GM12878 (cell line): ENCODE results near the gene RETREG1.

Experiments used
- EZH2 ChIP-seq: IDR thresholded peaks from 2 replicates; pipeline ENCODE4 v1.6.1; 2012; ENCODE audit warnings: low read depth, mild to moderate bottlenecking, control low read depth, inconsistent platforms, low read length, borderline replicate concordance; ENCODE audit not compliant: control insufficient read depth
- NFXL1 ChIP-seq: fragments of 450-650 bp; IDR thresholded peaks from 2 replicates; pipeline ENCODE4 v1.6.1; 2017; ENCODE audit warnings: antibody characterized with exemption, mild to moderate bottlenecking, borderline replicate concordance
- RCOR1 ChIP-seq: conservative IDR thresholded peaks from 2 replicates; pipeline ENCODE4 v1.6.1; 2012; ENCODE audit warnings: low read depth, low read length, improper control_type of control experiment
- SRF ChIP-seq, 2 experiments: IDR thresholded peaks; 2 replicates each; pipeline ENCODE4 v1.6.1; 2011; ENCODE audit warnings: low read depth in 2 of 2, low read length in 2 of 2, mild to moderate bottlenecking in 1 of 2, moderate library complexity in 1 of 2
- TF ChIP-seq, protein P1 (sequence below): fragments of 450-650 bp; IDR thresholded peaks from 2 replicates; pipeline ENCODE4 v1.6.1; 2017; ENCODE audit warnings: mild to moderate bottlenecking
- TF ChIP-seq, protein P2 (sequence below), 3 experiments: IDR thresholded peaks in 2 of 3; conservative IDR thresholded peaks in 1 of 3; 2 replicates each; pipeline ENCODE4 v1.5.1; 2011; ENCODE audit warnings: low read depth in 3 of 3, low read length in 3 of 3, mild to moderate bottlenecking in 3 of 3, control low read depth in 2 of 3, moderate library complexity in 2 of 3, inconsistent platforms in 1 of 3, mixed read lengths in 1 of 3; ENCODE audit not compliant: control insufficient read depth in 2 of 3, insufficient read depth in 1 of 3; ENCODE audit errors: extremely low read depth in 1 of 3
- TF ChIP-seq, protein P3 (sequence below): IDR thresholded peaks from 2 replicates; pipeline ENCODE4 v1.6.1; 2011; ENCODE audit warnings: mild to moderate bottlenecking, low read depth, low read length, moderate library complexity; ENCODE audit not compliant: insufficient replicate concordance
- TF ChIP-seq, protein P4 (sequence below): IDR thresholded peaks from 2 replicates; pipeline ENCODE4 v1.6.1; 2012; ENCODE audit warnings: low read depth, low read length, improper control_type of control experiment

DNA sequence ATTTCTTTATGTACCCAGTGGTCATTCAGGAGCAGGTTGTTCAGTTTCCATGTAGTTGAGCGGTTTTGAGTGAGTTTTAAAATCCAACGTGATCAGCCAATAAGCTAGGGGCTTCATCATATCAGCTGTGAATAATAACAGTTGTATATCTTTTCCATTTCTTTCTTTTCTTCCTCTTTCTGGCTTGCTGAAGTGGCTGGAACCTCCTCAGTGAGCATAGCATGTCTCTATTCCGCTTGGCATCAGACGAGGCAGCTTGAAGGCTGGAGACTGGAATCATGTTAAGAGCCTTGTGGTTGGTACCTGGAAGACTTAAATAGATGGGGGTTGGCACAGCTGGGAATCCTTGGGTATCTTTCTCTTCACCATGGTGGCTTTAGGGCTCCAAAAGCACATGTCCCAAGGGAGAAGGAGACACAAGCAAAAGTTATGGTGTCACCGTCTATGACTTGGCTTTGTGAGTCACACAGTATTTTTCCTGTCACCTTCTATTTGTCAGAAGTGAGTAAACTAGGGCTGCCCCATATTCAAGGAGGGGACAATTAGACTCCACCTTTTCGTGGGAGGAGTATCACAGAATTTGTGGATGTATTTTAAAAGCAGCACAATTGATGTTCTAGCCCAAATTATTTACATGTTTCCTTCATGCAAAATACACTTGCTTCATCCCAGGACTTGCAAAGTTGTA lies 38.0 kb upstream of the RETREG1 start:
- TF ChIP-seq EZH2 (no peak), RCOR1 (no peak), NFXL1 (no peak), SRF (IDR thresholded peaks at IDR 0.05; ENCODE audit: low read depth in 2 of 2, low read length in 2 of 2) (no peak)
- TF ChIP-seq, protein P1, sequence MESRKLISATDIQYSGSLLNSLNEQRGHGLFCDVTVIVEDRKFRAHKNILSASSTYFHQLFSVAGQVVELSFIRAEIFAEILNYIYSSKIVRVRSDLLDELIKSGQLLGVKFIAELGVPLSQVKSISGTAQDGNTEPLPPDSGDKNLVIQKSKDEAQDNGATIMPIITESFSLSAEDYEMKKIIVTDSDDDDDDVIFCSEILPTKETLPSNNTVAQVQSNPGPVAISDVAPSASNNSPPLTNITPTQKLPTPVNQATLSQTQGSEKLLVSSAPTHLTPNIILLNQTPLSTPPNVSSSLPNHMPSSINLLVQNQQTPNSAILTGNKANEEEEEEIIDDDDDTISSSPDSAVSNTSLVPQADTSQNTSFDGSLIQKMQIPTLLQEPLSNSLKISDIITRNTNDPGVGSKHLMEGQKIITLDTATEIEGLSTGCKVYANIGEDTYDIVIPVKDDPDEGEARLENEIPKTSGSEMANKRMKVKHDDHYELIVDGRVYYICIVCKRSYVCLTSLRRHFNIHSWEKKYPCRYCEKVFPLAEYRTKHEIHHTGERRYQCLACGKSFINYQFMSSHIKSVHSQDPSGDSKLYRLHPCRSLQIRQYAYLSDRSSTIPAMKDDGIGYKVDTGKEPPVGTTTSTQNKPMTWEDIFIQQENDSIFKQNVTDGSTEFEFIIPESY: no peak
- TF ChIP-seq, protein P2, sequence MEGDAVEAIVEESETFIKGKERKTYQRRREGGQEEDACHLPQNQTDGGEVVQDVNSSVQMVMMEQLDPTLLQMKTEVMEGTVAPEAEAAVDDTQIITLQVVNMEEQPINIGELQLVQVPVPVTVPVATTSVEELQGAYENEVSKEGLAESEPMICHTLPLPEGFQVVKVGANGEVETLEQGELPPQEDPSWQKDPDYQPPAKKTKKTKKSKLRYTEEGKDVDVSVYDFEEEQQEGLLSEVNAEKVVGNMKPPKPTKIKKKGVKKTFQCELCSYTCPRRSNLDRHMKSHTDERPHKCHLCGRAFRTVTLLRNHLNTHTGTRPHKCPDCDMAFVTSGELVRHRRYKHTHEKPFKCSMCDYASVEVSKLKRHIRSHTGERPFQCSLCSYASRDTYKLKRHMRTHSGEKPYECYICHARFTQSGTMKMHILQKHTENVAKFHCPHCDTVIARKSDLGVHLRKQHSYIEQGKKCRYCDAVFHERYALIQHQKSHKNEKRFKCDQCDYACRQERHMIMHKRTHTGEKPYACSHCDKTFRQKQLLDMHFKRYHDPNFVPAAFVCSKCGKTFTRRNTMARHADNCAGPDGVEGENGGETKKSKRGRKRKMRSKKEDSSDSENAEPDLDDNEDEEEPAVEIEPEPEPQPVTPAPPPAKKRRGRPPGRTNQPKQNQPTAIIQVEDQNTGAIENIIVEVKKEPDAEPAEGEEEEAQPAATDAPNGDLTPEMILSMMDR (IDR thresholded peaks at IDR 0.05 in 2 of 3, conservative IDR thresholded peaks at IDR 0.05 in 1 of 3; ENCODE audit: control insufficient read depth in 2 of 3, extremely low read depth in 1 of 3, insufficient read depth in 1 of 3, low read depth in 3 of 3, low read length in 3 of 3): no peak
- TF ChIP-seq, protein P3, sequence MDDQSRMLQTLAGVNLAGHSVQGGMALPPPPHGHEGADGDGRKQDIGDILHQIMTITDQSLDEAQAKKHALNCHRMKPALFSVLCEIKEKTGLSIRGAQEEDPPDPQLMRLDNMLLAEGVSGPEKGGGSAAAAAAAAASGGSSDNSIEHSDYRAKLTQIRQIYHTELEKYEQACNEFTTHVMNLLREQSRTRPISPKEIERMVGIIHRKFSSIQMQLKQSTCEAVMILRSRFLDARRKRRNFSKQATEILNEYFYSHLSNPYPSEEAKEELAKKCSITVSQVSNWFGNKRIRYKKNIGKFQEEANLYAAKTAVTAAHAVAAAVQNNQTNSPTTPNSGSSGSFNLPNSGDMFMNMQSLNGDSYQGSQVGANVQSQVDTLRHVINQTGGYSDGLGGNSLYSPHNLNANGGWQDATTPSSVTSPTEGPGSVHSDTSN: no peak
- TF ChIP-seq, protein P4, sequence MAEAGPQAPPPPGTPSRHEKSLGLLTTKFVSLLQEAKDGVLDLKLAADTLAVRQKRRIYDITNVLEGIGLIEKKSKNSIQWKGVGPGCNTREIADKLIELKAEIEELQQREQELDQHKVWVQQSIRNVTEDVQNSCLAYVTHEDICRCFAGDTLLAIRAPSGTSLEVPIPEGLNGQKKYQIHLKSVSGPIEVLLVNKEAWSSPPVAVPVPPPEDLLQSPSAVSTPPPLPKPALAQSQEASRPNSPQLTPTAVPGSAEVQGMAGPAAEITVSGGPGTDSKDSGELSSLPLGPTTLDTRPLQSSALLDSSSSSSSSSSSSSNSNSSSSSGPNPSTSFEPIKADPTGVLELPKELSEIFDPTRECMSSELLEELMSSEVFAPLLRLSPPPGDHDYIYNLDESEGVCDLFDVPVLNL: no peak
